ENCODE data around the gene CCDC85A.
A peak's percentile ranks its signal among the peaks of the same experiment; 100 is the strongest.

Gene CCDC85A

DNA sequence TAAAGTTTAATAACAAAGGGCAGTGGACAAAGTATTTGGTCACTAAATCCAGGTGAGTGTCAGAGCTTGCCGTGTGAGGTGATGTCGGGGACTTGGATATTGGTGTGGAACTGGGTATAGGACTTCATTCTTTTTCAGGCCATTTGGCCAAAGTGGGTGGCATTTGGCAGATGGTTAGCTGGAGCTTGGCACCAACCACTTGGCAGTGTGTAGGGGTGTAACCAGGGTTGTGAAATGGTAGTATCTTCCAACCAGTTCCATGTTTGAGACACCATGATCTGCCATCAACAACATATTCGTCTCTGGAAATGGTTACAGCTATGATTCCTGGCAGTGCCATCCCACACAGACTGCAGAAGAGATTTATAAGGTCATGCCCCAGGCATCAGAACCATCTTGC, 113.9 kb downstream of the CCDC85A start:
- no peak for DNase-seq

- no peak for DNase-seq
Observed at GRCh38 chr2:56299171-56299691, 115.4 kb downstream of the CCDC85A start.

DNA sequence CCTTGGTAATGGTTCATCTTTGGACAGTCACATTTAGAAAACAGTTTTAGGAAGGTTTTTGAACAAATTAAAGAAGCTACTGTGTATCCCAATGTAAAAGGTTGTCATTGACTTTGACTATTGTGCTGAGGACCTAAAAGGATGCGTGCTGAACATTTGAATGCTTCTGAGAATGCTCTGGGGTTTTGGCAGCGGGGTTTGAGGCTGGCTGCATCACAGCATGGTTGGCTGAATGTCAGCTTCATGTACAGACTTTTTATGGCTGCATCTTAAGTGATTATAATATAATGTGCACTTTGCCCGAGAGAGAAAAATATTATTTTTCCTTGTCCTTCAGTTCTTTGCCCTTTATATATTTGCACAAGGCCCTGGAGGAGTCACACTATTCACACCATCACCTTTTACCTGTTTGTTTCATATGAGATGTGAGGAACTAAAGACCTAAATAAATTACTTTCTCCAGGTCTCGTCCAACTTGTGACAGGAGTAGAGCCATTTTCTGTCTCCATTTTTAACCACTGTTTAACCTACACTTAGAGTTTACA, 125.9 kb downstream of the CCDC85A start:
- no peak for DNase-seq

DNA sequence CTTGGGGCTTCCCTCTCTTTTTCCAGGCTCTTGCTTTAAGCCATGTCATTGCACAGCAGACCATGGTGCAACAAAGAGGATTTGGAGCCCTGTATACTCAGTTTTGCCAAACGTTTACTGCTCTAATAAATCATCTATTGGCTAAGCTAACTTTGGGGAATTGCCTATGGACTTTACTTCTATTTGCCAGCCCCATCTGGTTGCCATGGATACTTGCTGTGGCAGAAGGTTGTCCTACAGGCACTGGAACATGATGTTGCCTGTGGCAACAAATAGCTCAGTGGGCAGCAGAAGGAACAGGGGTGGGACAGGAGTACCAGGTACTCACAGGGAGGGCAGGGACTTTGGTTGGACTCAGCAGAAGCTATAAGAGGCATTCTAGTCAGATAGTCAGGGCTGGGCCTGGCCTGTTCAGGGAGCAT, 129.7 kb downstream of the CCDC85A start:
- peak in 10 of 56 donors; percentile 0 to 35 (median 8) for DNase-seq

GRCh38 chr2:56314371-56314770, 130.6 kb downstream of the CCDC85A start:
- DNase-seq: no peak

DNA sequence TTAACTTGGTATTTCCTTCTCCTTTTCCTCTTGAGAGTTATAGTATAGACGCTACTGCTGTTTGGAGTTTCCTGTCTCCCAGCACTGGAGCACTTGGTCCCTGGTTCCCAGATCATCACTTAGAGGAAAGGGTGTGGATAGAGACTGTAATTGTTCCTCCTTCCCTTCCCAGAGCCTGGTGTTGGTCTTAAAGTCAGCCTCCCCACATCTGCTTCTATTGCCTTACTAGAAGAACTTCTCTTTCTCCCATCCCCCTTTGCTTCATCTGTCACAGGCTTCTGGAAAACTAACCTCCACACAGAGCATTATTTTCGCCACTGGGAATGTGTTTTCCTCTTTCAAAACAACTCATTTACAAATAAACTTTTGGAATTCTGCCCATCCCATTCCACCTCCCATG, 131.0 kb downstream of the CCDC85A start:
- DNase-seq: no peak

DNA sequence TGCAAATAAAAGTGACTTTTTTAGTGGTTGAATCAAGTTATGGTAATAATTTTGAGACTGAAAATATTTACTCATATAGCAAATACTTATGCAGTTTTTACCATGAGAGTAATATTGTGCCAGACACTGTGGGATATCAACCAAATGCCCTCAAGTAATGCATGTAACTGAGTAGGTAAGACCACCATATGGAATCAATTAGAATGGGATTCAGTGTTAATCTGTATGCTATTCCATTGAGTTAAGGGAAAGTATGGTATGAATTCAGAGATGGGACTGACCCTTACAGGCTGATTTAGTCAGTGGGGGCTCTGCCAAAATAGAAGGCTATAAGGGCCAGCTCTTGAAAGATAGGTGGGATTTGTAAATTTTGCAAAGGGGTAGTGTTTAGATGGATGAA, 131.6 kb downstream of the CCDC85A start:
- DNase-seq: no peak

GRCh38 chr2:56316011-56316410, 132.2 kb downstream of the CCDC85A start:
- DNase-seq: no peak

DNA sequence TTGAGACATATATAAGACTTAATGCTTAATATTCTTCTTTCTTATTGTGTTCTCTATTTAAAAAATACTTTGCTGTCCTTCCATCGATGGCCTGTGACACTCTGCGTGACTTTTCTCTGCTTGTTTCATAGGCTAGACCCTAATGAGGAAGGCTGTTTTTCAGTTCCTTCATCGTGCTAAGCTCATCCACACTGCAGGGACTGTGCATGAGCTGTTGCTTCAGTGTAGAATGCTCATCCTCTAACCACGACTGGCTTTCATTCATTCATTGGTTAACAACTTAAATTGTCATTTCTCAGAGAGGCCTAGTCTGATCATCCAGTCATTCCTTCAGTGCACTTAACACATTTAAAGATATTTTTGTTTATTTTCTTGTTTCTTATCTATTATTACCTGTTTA, 134.4 kb downstream of the CCDC85A start:
- DNase-seq: no peak

DNA sequence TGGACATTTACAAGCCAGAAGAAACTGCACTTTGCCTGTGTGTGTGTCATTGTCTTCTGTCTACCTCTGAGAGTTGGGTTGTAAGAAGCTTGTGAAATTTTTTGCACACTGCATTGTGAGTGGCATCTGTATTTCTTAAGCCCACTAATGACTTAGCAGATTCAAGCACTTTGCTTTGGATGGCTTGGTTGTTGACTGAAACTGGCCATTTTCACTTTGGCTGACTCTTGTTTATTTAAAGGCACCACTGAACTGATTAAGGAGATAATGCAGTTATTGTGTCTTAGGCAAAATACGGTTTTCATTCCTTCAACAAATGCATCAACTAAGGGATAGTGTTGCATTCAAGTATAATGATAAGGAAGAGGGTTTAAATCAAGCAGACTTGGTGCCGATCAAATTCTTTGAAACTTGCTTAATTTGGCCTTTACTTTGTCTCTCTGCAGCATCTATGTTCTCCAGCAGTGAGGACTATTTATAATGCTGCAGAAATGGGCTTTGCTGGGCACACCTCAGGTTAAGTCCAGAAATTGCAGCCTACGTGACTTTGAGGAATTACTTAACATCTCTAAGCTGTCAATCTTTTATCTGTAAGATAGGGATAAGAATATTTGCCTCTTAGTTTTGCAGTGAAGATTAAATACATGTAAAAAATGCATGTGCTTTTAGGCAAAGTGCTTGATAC, 142.0 kb downstream of the CCDC85A start:
- no peak for DNase-seq

- no peak for DNase-seq
Observed at GRCh38 chr2:56326346-56326741, 142.6 kb downstream of the CCDC85A start.

- no peak for DNase-seq
Observed at GRCh38 chr2:56331810-56332209, 148.0 kb downstream of the CCDC85A start.

DNA sequence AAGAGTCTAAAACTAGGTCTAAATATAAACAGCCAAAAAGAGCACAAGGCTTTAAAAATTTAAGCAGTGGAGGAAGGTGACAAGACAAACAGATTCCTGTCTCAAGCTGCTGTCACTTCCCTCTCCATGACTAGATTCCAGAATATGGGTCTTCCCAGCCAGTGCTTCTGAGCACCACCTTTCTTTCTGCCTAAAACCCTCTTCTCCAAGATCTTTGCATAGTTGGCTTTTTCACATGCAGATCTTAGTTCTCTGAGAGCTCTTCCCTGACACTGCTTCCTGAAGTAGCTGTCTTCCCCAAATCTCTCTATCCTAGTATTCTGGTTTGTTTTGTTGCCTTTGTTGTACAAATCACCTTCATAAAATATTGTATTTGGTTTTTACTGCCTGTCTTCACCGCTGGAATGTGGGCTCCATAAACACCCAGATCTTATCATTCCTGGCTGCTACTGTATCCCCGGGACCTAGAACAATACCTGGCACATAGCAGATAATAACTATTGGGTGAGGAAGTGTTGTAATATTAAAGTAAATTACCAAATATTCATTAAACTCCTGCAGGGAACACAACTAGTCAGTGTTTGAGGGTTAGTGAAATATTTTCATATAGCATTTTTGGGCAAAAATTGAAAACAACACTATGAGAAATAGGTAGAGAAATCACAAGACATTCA, 150.2 kb downstream of the CCDC85A start:
- no peak for DNase-seq

- DNase-seq: peak in 1 of 56 donors; percentile 4
Observed at GRCh38 chr2:56334622-56335021, 150.8 kb downstream of the CCDC85A start.

GRCh38 chr2:56335101-56335500, 151.3 kb downstream of the CCDC85A start:
- DNase-seq: no peak

GRCh38 chr2:56337342-56337741, 153.6 kb downstream of the CCDC85A start:
- no peak for DNase-seq

- DNase-seq: no peak
Observed at GRCh38 chr2:56338232-56338631, 154.4 kb downstream of the CCDC85A start.

GRCh38 chr2:56344771-56345170, 161.0 kb downstream of the CCDC85A start:
- no peak for DNase-seq

DNA sequence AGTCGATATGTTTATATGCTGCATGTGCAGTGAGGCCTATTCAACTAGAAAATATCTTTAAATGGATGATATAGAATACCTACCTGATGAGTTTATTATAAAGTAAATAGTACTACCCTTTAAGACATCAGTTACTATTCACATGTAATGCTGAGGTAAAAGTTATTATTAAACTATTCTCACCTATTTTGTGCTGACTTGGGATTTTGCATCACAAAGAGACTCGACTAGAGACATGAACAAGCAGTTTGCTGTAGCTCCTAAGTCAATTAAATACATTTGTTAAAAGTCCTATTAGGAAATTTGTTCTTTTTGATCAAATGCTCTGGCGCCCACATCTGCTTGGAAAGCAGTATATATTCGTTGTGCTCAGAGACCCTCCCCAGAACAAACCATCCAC, 164.1 kb downstream of the CCDC85A start:
- DNase-seq: no peak

DNA sequence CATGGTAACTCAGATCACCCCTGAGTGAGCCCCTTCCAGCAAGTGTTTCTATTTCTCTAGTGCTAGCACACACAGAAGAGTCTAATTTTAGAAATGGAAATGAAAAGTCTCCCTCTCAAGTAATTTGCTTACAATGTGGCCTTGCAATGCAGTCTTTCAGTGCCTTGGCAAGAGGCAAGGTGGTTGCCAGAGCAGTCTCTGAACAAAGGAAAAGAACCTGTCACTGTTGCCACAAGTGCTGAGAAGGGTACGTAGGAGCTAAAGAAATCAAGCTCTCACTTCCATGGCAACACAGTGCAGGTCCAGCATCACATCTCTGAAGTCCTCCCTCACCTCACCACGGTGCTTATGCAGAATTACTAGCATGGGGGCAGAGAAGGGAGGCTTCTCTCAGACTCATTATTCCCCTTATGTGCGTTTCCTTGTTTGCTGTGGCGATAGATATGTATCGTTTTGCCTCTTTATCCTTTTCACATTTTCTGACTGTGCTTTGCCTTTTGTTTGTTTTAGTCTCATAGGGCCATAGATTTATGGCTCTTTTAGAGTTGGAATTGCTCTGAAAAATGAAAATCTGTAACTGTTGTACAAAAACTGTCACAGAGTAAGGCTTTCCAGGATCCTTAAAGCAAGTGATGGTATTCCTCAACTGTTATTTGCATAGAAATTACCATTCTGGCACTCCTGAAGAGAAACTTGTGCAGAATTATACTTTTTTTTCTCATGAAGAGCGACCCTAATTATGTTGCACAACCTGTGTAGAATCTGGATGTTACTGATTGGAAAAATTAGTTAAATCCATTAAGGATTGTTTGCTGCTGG, 164.8 kb downstream of the CCDC85A start:
- DNase-seq: peak in 2 of 56 donors; percentile 2 to 5

- DNase-seq: no peak
Observed at GRCh38 chr2:56357655-56358295, 174.0 kb downstream of the CCDC85A start.
